ENCODE results near the gene SRF.

DNA sequence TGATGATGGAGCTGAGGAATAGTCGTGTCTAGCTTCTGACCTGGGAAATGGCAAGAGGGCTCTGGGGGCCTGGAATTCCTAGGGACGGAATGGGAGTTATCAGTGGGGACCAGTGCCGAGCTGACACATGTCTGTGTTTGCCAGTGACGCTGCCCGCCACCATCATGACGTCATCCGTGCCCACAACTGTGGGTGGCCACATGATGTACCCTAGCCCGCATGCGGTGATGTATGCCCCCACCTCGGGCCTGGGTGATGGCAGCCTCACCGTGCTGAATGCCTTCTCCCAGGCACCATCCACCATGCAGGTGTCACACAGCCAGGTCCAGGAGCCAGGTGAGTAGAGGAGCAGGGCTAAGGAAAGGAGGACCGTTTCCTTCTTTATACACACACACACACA, 7.1 kb downstream of the SRF start:
- TF ChIP-seq, protein P1, sequence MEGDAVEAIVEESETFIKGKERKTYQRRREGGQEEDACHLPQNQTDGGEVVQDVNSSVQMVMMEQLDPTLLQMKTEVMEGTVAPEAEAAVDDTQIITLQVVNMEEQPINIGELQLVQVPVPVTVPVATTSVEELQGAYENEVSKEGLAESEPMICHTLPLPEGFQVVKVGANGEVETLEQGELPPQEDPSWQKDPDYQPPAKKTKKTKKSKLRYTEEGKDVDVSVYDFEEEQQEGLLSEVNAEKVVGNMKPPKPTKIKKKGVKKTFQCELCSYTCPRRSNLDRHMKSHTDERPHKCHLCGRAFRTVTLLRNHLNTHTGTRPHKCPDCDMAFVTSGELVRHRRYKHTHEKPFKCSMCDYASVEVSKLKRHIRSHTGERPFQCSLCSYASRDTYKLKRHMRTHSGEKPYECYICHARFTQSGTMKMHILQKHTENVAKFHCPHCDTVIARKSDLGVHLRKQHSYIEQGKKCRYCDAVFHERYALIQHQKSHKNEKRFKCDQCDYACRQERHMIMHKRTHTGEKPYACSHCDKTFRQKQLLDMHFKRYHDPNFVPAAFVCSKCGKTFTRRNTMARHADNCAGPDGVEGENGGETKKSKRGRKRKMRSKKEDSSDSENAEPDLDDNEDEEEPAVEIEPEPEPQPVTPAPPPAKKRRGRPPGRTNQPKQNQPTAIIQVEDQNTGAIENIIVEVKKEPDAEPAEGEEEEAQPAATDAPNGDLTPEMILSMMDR (conservative IDR thresholded peaks at IDR 0.05 in 1 of 2, IDR thresholded peaks at IDR 0.05 in 1 of 2; ENCODE audit: low read depth in 1 of 2, low read length in 2 of 2) = no peak
- no peak for TF ChIP-seq EZH2 (IDR thresholded peaks at IDR 0.05; ENCODE audit: low read length, missing control alignments)
